Upper lobe of right lung (tissue), 1 donor: ENCODE measurements around the gene NT5C. TPM values are rescaled to one million over a fixed set of nuclear protein-coding genes. Genes with fewer than 3 reads are reported as not detected.

Source experiments
- ATAC-seq: fragments of 200-7000 bp; cut with Tn5 transposase; one replicate; pipeline ENCODE4 v1.9.1; 2020; ENCODE audit warnings: mild to moderate bottlenecking, moderate library complexity
- DNase-seq: peaks from one replicate; pipeline ENCODE4 v3.0.0-alpha.2; 2020
- H3K27ac ChIP-seq: fragments of 200-600 bp; one replicate; pipeline ENCODE4 v1.8.0; 2022
- H3K27me3 ChIP-seq: fragments of 200-600 bp; one replicate; pipeline ENCODE4 v1.8.0; 2022; ENCODE audit warnings: mild to moderate bottlenecking
- H3K36me3 ChIP-seq: fragments of 200-600 bp; one replicate; pipeline ENCODE4 v1.8.0; 2022
- H3K4me1 ChIP-seq: fragments of 200-600 bp; one replicate; pipeline ENCODE4 v1.8.0; 2022
- H3K4me3 ChIP-seq: fragments of 200-600 bp; one replicate; pipeline ENCODE4 v1.8.0; 2022; ENCODE audit warnings: mild to moderate bottlenecking
- H3K9me3 ChIP-seq: fragments of 200-600 bp; one replicate; pipeline ENCODE4 v1.8.0; 2022
- intact Hi-C: fragments of 100-400 bp; cut with DNase I; formaldehyde crosslinking; loops from one replicate; pipeline ENCODE4 v1.11.0; 2022
- total RNA-seq: library from RNA; stranded (reverse); fragmentation: NEBNext Ultra II Directional; extraction: Animal tissue kit (Norgen Biotek cat#: 25700); gene quantifications from one replicate; pipeline ENCODE4 v1.2.1, GENCODE V29; 2021
- TF ChIP-seq, protein P1 (sequence below): fragments of 200-600 bp; IDR thresholded peaks from one replicate; pipeline ENCODE4 v1.8.0; 2022; ENCODE audit warnings: antibody characterized with exemption
- donor health status: DM: no; HTN: yes; CAD: no; lungs with severe emphysema.

The NT5C gene
- total RNA-seq, 1 donor from 2014 or later = 35.8 TPM

DNA sequence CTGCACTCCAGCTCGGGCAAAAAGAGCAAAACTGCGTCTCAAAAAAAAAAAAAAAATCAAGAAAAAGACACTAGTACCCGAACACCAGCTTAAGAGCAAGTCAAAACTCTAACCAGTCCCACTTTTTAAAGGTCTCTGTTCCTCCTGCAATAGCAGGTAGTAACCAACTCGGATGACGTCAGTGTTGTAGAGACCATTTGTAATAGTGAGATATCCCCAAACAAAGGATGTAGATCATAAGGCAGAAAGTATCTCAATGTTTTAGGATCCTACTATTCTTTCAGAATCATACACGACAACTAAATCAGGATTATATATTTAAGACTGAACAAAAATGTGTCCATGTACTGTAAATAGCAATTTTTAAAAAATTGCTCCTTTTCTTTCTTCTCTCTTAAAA lies 20.4 kb upstream of the NT5C start:
- Histone ChIP-seq H3K4me3 (no peak overlapping the region), H3K36me3 (peaks cover 11% of the 10 kb centered on the region), H3K27ac (no peak overlapping the region), H3K4me1 (peaks cover 7% of the 10 kb centered on the region), H3K9me3 (no peaks in the 10 kb centered on the region), H3K27me3 (no peaks in the 10 kb centered on the region)
- ATAC-seq (no peak), DNase-seq (no peak)
- TF ChIP-seq, protein P1, sequence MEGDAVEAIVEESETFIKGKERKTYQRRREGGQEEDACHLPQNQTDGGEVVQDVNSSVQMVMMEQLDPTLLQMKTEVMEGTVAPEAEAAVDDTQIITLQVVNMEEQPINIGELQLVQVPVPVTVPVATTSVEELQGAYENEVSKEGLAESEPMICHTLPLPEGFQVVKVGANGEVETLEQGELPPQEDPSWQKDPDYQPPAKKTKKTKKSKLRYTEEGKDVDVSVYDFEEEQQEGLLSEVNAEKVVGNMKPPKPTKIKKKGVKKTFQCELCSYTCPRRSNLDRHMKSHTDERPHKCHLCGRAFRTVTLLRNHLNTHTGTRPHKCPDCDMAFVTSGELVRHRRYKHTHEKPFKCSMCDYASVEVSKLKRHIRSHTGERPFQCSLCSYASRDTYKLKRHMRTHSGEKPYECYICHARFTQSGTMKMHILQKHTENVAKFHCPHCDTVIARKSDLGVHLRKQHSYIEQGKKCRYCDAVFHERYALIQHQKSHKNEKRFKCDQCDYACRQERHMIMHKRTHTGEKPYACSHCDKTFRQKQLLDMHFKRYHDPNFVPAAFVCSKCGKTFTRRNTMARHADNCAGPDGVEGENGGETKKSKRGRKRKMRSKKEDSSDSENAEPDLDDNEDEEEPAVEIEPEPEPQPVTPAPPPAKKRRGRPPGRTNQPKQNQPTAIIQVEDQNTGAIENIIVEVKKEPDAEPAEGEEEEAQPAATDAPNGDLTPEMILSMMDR = no peak
- intact Hi-C loops = no loop called here

DNA sequence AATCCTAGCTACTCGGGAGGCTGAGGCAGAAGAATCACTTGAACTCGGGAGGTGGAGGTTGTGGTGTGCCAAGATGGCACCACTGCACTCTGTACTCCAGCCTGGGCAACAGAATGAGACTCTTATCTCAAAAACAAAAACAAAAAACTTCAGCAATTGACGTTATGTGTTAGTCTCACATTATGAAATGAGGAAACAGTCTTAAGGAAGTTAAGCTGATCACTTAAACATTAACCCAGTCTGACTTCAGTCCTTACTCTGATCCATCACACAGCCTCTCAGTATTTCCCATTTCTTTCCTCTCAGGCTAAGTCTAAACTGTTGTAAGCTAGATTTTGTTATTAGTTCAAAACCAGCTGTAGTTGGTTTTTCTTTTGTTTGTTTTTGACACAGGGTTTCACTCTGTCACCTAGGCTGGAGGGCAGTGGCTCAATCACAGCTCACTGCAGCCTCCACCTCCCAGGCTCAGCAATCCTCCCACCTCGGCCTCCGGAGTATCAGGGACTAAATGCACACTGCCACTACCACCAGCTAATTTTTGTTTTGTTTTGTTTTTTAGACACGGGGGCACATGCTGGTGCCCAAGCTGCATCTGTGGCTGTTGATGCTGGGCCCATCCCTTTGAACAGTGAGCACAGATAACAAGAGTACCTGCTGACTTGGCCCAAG lies 16.5 kb upstream of the NT5C start:
- H3K36me3 ChIP-seq = peaks cover 11% of the 10 kb centered on the region
- H3K4me1 ChIP-seq = peaks cover 3% of the 10 kb centered on the region
- DNase-seq (peak; percentile 27), ATAC-seq (peak; percentile 77)
- peak overlapping the region; percentile 58 for H3K27ac ChIP-seq
- H3K27me3 ChIP-seq = no peaks in the 10 kb centered on the region
- no peak overlapping the region for H3K4me3 ChIP-seq
- TF ChIP-seq, protein P1 = no peak
- H3K9me3 ChIP-seq = no peaks in the 10 kb centered on the region
- intact Hi-C loops = no loop called here

DNA sequence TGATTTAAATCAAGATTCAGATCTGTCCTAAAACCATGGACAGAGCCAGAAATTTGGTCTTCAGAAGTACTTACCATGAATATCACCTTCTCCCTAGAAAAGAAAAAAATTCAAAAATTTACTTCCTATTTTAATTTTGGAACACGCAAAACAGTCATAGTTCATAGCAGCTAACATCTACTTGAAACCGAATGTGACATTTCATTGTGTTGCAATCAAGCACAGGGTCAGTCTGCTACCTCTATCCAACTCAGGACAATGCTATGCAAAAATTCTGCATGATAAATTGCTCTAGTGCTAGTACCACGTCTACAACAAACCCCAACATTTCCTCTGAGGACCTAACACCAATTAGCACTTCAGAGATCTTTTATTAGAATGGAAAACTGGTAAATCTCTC lies 15.1 kb upstream of the NT5C start:
- Histone ChIP-seq H3K27ac (no peak overlapping the region), H3K4me1 (no peaks in the 10 kb centered on the region), H3K9me3 (no peaks in the 10 kb centered on the region), H3K36me3 (peaks cover 11% of the 10 kb centered on the region), H3K27me3 (no peaks in the 10 kb centered on the region), H3K4me3 (no peak overlapping the region)
- ATAC-seq (peak; percentile 72), DNase-seq (no peak)
- TF ChIP-seq, protein P1 = no peak
- intact Hi-C loops = no loop called here

DNA sequence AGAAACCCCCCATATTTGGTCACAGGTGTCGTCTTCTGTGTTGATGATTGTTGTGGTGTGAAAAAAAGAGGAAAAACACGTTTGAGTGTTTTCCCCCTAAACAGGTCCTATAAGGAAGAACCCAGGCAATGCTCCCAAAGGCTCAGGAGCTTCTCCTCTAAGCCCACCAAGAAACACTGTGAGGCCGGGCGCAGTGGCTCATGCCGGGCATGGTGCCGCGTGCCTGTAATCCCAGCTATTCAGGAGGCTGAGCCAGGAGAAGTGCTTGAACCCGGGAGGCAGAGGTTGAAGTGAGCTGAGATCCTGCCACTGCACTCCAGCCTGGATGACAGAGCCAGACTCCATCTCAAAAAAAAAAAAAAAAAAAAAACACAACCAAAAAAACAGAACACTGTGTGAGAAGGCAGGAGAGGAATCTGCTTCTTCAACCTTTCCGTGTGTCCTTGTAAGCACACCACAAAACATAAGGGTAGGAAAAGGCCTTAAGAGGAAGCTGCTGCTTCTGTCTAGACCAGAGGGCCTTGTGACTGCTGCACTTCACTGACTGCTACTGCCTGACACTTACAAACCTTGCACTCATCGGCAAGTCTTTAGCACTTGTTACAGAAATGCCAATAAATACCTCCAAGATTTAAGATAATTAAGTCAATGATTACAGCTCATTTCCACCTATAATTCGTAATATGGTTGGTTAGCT lies 13.4 kb upstream of the NT5C start:
- H3K9me3 ChIP-seq = no peaks in the 10 kb centered on the region
- H3K27me3 ChIP-seq = no peaks in the 10 kb centered on the region
- no peak overlapping the region for H3K4me3 ChIP-seq
- H3K4me1 ChIP-seq = no peaks in the 10 kb centered on the region
- ATAC-seq (peak; percentile 82), DNase-seq (no peak)
- intact Hi-C loops = no loop called here
- H3K27ac ChIP-seq = no peak overlapping the region
- TF ChIP-seq, protein P1 = no peak
- H3K36me3 ChIP-seq = peaks cover 18% of the 10 kb centered on the region

DNA sequence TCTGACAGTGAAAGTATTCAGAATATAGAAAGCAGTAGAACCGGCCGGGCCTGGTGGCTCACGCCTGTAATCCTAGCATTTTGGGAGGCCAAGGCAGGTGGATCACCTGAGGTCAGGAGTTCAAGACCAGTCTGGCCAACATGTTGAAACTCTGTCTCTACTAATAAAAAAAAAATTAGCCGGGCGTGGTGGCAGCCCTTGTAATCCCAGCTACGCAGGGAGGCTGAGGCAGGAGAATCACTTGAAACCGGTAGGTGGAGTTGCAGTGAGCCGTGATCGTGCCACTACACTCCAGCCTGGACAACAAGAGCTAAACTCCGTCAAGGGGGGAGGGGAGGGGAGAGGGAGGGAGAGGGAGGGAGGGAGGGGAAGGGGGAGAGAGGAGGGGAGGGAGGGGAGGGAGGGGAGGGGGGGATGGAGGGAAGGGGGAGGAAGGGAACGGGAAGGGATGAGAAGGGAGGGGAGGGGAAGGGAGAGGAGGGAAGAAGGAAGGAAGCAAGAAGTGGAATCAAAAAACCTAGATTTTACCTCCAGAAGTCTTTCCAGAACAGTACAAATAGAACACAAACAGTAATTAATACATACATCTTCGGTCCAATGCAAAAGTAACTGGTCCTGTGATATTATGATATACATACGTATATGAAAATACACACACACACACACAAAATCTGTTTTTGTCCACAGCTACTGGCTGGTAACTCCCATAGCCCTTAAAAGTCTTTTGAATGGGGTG lies 10.9 kb upstream of the NT5C start:
- H3K4me3 ChIP-seq = no peak overlapping the region
- intact Hi-C loops = no loop called here
- ATAC-seq (no peak), DNase-seq (no peak)
- TF ChIP-seq, protein P1 = no peak
- H3K36me3 ChIP-seq = peaks cover 7% of the 10 kb centered on the region
- no peaks in the 10 kb centered on the region for H3K4me1 ChIP-seq
- H3K27me3 ChIP-seq = no peaks in the 10 kb centered on the region
- H3K27ac ChIP-seq = no peak overlapping the region
- H3K9me3 ChIP-seq = no peaks in the 10 kb centered on the region
